Retina (tissue), 1 donor: ENCODE results near the gene COL7A1.

Source experiments
- DNase-seq: peaks from one replicate; pipeline ENCODE4 v3.0.0-alpha.2; 2016

The COL7A1 gene

GRCh38 chr3:48617559-48617958 lies 22.4 kb upstream of the COL7A1 start:
- DNase-seq: no peak

- no peak for DNase-seq
Measured at GRCh38 chr3:48614044-48614443, 18.9 kb upstream of the COL7A1 start.

- DNase-seq: no peak
Measured at GRCh38 chr3:48612309-48612708, 17.2 kb upstream of the COL7A1 start.

- peak; percentile 96 for DNase-seq
Measured at GRCh38 chr3:48609088-48610005, 14.2 kb upstream of the COL7A1 start, which contains the start of gene UQCRC1. TSS of gene UQCRC1 (minus strand) at chr3:48609646. CDS start at chr3:48609620, 26 bp downstream.

GRCh38 chr3:48607519-48607918 lies 12.4 kb upstream of the COL7A1 start:
- DNase-seq: no peak

- DNase-seq: no peak
Measured at GRCh38 chr3:48601622-48601994, 6.5 kb upstream of the COL7A1 start.

- no peak for DNase-seq
Measured at GRCh38 chr3:48600711-48601621, 5.8 kb upstream of the COL7A1 start.

GRCh38 chr3:48599509-48600285 lies 4.6 kb upstream of the COL7A1 start:
- DNase-seq: no peak

- DNase-seq: no peak
Measured at GRCh38 chr3:48599077-48599501, 4.0 kb upstream of the COL7A1 start.

GRCh38 chr3:48598323-48599076 lies 3.4 kb upstream of the COL7A1 start:
- no peak for DNase-seq

- no peak for DNase-seq
Measured at GRCh38 chr3:48597408-48597800, 2.3 kb upstream of the COL7A1 start.

- DNase-seq: no peak
Measured at GRCh38 chr3:48596676-48597407, 1.7 kb upstream of the COL7A1 start.

GRCh38 chr3:48596157-48596556 lies 1.0 kb upstream of the COL7A1 start:
- DNase-seq: no peak

- peak; percentile 43 for DNase-seq
Measured at GRCh38 chr3:48595526-48596121, 495 bp upstream of the COL7A1 start.

GRCh38 chr3:48594417-48595049 lies 596 bp downstream of the COL7A1 start:
- peak; percentile 54 for DNase-seq

- DNase-seq: no peak
Measured at GRCh38 chr3:48593337-48593736, 1.8 kb downstream of the COL7A1 start.

GRCh38 chr3:48592519-48593087 lies 2.5 kb downstream of the COL7A1 start:
- no peak for DNase-seq

GRCh38 chr3:48591886-48592518 lies 3.1 kb downstream of the COL7A1 start:
- DNase-seq: no peak

GRCh38 chr3:48591436-48591835 lies 3.7 kb downstream of the COL7A1 start:
- DNase-seq: no peak
